ENCODE results near the gene PPP2R5E.
"Not testable (repeated sequence)": the region's sequence is repeated elsewhere in the genome, so short reads cannot be mapped to it uniquely, and the experiment has no call there.

The PPP2R5E gene

DNA sequence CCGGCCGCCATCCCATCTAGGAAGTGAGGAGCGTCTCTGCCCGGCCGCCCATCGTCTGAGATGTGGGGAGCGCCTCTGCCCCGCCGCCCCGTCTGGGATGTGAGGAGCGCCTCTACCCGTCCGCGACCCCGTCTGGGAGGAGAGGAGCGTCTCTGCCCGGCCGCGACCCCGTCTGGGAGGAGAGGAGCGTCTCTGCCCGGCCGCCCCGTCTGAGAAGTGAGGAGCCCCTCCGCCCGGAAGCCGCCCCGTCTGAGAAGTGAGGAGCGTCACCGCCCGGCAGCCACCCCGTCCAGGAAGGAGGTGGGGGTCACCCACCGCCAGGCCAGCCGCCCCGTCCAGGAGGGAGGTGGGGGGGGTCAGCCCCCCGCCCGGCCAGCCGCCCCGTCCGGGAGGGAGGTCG lies 20.7 kb downstream of the PPP2R5E start:
- not testable (repeated sequence) for DNase-seq (ENCODE audit: low read depth)

DNA sequence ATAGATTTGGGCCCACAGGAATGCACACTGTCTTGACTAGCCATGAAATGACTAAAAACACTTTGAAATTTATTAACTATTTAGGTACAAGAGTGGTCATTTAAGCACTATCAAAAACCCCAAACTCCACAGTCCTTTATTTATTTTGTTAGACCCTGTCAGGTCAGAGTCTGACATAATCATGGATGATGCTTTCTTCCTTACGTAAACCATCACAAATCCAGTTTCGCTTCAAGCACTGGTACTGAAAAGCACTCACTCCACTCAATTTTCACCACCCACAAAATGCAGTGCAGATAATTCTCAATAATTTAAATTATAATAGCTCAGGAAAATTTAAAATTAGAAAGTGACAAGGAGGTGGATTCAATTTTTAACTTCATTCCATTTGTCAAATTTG lies 25.8 kb downstream of the PPP2R5E start:
- DNase-seq (ENCODE audit: low read depth), result no peak

DNA sequence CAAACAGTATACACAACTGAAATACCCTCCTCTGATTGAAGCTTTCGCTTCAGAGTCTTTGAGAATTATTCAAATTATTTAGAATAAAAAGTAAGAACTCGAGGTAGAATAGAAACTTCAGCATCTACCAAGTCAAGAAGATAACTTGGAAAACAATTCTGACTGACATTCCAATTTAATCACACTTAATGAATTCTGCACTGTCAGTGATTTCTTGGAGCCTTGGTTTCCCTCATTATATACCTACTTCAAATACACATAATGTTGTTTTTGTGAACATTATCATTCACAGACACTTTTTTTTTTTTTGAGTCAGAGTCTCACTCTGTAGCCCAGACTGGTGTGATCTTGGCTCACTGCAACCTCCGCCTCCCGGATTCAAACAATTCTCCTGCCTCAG lies 27.9 kb downstream of the PPP2R5E start:
- no peak for DNase-seq (ENCODE audit: low read depth)

DNA sequence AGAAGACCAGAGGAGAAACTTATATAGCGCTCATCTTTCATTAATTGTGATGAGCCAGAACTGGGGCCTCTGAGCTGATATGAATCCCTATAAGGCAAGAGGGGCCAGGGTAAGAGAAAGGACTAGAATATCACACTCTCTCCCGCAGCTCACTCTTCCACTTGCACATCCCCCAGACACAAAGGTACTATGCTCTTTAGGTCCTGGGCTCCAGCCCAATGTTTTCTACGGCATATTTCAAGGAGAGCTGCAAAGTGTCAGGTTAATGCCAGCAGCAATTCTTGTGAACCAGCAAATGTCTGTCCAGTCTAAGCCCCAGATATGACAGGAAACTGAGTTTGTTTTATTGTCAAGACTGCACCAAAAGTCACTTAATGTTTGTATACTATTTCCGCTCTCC lies 29.4 kb downstream of the PPP2R5E start:
- no peak for DNase-seq (ENCODE audit: low read depth)

DNA sequence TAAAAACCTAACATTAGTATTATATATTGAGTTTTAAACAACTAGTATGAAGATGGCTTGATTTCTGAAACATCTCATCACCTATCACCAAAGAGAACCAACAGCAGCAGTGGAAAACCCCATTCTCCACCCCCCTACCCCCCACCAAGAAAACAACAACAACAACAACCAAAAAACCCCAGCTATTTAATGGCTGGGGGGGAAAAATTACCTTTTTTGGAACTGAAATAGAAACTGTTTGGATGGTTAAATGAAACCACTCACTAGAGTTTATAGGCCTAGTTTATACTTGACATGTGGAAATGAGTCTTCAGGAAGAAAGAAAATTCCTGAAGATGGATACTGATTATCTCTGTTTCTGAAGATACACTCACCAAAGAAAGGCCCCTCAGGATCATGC lies 30.3 kb downstream of the PPP2R5E start:
- DNase-seq (ENCODE audit: low read depth), result no peak

DNA sequence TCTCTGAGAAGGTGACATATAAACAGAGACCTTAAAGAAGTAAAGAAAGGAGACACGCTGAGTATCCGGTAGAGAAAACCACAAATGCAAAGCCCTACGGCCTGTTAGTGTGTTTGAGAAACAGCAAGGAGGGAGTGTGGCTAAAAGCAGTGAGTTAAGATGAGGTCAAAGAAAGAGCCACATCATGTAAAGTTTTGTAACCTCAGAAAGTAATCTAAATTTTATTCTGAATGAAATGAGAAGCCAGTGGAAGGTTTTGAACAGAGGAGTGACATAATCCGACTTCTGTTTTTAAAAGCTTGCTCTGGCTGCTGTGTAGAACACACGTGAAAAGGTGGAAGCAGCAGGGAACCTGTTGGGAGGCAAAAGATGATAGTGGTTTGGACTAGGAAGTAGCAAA lies 32.6 kb downstream of the PPP2R5E start:
- no peak for DNase-seq (ENCODE audit: low read depth)

DNA sequence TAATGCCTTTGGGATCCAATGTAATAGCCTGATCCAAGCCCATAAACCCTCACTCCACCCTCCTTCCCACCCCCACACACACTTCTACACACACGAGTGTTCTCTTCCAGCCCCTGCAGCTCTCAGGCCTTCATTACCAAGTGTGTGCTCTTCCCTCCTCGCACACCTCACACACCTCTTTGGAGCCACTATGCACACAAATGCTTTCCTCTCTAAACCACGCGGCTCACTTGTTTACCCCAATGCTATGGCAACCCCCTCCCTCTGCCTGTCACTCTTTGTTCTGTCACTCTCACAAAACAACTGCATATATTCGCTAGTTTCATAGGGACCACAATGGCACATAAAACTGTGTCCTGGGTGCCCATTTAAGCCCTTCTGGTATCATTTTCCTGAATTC lies 35.1 kb downstream of the PPP2R5E start:
- no peak for DNase-seq (ENCODE audit: low read depth)

DNA sequence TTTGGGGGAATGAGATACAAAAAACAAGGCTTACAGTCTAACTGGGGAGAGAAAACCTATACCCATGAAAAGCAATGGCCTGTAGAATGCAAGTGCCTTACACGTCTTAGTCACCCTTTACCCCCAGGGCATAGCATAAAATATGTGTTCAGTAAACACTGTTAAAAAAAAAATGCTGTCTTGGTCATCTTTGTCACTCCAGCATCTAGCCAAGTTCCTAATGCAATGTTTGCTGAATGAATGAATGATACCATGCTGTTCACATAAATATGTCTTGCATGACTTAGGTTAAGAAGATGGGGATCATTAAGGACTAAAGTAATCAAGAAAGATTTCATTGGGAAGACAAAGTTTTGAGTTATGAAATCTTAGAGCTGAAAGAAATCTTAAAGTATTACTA lies 38.5 kb downstream of the PPP2R5E start:
- DNase-seq (ENCODE audit: low read depth), result no peak

DNA sequence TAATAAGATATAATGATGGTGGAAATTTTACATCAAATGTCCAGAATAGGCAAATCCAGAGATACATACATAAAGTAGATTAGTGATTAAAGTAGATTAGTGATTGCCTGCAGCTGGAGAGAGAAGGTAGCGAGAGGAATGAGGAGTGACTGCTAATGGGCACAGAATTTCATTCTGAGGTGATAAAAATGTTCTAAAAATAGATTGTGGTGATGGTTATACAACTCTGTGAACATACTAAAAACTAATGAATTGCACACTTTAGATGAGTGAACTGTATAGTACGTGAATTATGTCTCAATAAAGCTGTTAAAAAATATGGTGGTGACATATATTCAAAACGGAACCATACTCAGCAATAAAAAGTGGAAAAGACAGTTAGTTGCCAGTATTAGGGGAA lies 41.7 kb downstream of the PPP2R5E start:
- no peak for DNase-seq (ENCODE audit: low read depth)

DNA sequence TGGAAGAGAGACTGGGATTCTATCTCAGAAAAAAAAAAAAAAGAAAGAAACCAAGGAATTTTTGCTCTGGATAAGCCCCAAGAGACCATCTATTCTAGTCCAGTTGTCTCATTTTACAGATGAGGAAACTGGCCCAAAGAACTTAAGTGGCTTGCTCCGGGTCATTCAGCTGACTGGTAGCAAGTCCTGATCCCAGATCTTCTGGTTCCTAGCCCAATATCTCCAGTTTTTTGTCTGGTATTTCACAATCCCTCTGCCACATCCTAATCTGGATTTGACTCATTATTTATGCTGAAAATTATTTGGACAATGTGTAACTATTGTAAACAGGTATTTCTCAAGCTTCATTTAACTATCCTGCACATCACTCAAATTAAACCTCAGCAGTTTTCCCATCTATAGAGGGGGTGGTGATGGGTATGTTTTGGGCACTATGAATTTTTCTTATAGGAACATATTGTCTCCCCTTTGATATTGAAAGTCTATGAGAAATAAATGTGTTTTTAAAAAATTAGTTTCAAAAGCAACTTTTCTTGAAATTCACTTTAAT lies 43.4 kb downstream of the PPP2R5E start:
- DNase-seq (ENCODE audit: low read depth), result no peak

DNA sequence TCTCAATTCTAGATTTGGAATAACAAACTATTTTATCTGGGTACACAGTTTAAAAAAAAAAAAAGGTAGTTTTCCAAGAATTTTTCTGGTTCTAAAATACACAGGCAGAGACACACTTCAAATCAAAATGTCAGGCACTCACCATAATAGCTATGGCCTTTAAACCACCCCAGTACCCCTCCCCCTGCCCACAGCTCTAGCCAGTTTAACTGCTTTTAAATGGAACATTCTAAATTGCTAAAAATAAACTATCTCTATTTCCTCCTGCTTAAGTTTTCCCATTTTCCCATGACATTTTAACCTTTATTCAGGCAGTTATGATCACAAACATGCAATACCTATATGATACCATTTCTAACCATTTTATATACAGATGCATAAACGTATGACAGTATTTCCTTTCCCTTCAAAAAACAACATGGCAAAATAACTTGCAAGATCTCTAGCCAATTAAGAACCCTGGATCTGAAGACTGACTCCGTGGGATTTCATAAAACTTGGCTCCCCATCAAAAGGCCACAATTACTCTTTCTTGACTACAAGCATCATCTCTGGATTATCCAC lies 46.3 kb downstream of the PPP2R5E start:
- DNase-seq (ENCODE audit: low read depth), result no peak

DNA sequence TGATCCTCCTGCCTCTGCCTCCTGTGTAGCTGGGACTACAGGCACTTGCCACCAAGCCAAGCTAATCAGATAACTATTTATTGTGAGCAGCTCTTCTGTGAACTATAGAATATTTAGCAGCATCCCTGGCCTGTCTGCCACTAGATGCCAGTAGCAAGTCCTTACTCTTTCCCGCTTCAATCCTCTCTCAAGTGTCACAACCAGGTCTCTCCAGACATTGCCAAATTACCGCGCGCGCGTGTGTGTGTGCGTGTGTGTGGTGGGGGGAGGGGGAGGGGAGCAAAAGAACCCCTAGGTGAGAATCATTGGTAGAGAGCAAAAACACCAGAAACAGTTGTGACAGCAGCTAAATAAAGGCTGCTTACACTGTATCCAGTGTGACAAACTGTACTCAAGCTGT lies 49.9 kb downstream of the PPP2R5E start:
- no peak for DNase-seq (ENCODE audit: low read depth)

DNA sequence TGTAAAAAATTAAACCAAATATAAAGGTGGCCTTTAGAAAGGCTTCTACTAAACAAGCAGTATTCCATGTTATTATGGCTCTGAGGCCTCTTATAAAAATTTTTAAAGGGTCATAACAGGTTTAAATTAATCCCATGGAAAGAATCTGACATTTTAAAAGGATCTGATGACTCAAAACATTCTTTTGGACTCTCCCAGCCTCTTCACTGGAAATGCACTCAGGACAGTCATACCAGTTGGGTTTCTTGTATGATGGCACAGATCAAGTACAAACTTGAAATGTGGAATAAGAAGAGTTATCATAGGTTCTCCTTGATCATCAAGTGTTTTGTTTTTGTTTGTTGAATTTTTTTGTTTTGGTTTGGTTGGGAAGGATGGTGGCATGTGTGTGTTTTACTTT lies 50.8 kb downstream of the PPP2R5E start:
- no peak for DNase-seq (ENCODE audit: low read depth)

DNA sequence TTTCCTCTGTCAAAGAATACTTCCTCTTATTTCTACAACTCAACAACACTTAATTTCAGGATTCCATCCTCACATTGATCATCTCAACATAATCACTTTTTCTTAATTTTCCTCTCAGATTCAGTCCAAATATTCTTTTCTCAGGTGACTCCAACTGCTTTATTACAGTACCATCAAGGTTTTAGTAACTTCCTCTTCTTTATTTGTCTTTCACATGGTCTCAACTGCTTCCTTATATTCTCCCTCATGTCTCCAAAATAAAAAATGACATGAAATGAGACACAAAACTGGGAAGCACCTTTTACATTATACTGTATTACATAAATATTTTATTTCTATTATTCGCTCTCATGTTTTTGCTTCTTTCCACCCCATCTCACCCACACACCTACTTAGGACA lies 55.5 kb downstream of the PPP2R5E start:
- no peak for DNase-seq (ENCODE audit: low read depth)

DNA sequence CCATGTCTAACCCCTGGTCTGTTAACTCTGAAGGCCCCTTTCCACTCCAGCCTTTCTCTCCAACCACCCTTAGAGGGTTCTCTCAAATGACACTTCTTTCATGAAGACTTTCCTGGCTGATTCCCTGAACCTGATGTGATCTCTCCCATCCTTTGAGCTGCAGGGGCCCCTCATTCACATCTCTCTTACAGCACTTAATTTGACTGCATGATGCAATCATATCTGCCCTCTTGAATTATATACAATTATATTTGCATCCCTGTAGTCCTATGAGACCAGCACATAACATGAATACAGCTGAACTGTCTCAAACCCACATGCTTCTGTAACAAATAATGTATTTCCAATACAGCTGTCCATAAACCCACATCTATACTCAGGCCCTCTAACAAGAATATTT lies 56.4 kb downstream of the PPP2R5E start:
- no peak for DNase-seq (ENCODE audit: low read depth)

DNA sequence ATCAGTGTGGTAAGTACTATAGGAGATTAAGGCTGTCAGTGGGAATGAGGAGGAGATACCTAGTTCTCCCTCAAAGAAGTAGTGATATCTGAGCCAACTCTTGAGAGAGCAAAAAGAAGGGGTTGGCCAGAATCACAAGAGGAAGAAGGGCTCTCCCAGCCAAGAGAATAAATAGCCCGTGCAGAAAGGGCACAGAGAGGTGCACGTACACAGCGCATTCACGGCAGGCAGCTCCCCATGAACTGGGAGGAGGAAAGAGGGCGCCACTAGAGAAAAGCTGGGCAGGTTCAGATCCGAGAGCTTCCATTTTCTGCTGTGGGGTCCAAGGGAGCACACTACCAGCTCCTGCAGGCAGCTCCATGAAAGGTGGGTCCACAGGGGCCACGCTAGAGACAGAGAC lies 59.9 kb downstream of the PPP2R5E start:
- DNase-seq (ENCODE audit: low read depth), result no peak

DNA sequence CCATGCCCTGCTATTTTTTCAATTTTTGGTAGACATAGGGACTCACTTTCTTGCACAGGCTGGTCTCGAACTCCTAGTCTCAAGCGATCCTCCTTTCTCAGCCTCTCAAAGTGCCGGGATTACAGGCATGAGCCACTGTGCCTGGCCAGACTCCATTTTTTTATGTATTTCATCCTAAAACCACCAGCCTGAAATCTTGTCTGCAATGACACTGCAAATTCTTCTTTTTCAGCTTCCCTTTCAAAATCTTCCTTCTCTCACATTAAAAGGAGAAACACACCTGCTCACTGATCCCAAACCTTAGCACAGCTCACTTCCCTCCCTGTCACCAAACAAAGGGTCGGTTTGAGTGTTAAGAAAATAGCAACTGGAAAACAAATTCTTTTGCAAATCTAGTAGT lies 62.6 kb downstream of the PPP2R5E start:
- DNase-seq (ENCODE audit: low read depth), result no peak

DNA sequence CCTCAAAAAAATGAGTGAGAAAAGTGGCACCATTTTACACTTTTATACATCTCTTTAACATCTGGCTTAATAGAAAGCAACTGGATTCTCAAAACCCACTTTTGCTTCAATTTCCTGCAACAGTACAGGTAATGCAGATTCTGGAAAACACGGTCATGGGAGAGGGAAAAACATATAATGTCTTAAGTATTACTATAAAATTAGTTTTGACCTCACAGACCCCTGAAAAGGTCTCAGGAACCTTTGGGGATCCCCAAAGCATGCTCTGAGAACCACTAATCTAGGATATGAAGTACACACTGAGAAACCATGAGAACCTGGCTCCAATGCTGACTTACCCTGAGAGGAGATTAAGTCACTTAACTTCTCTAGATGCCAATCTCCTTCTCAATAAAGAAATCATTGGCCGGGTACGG lies 64.7 kb downstream of the PPP2R5E start:
- no peak for DNase-seq (ENCODE audit: low read depth)

DNA sequence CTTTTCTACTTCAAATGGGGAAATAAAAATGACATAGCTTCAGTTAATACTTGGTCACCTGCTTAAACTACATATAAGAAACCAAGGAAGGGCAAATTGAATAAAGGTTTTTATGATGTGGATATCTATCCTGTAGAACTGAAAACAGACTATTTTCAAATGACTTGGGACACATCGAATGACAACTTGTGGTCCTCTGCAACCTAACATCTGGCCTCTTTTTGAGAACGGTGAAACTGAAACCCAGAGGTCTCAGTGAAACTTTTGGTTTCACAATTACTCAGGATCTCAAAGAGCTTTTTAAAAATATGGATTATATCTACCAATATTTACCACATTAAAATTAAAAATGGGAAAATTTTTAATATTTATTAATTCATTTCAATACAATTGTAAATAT lies 65.2 kb downstream of the PPP2R5E start:
- DNase-seq (ENCODE audit: low read depth), result no peak

DNA sequence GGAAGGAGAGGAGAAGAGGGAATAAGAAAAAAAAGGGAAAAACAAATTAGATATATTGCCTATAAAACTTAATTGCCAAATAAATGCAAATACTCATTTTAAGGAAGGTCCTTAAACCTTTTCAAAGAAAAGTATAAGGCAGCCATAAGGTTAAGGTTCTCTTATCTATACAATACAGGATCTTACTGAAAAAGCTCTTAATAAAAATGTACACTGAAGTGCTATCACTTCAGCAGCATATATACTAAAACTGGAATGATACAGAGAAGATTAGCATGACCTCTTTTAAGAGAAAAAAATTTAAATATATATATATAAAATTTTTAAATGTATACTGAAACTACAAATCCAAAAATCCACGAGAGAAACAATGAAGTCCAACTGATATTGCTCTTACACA lies 65.6 kb downstream of the PPP2R5E start:
- no peak for DNase-seq (ENCODE audit: low read depth)

DNA sequence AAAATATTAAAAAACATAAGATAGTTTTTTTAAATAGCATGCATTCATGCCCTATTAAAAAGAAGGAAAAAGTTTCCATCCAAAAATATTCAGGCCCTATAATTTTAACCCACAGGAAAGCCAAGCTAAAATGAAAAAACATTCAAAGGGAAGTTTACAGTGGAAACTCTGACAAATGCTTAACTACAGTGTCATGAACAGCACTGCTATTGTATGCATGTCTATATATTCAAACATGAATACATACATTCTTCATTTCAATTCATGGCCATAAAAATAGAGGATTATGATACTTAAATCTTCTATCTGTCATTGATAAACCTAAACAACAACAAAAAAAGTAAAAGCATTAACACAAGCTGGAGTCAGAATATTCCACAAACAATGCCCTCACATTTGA lies 67.4 kb downstream of the PPP2R5E start:
- DNase-seq (ENCODE audit: low read depth), result no peak

DNA sequence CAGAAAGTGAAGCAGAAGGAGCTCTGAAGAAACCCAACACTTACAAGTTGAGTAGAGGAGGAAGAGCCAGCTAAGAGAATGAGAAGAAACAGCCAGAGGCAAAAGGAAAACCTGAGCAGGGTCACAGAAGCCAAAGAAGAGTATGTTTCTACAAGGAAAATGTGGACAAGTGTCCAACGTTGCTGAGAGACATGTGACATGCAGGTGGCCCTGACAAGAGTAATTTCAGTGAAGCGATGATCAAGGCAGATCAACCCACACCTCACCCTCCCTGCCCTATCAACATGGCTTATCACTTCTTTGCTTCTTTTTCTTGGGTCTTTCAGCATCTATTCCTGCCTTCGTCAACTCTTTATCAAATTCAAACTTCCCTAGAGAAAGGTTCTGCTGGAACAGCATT lies 68.3 kb downstream of the PPP2R5E start:
- DNase-seq (ENCODE audit: low read depth), result no peak

DNA sequence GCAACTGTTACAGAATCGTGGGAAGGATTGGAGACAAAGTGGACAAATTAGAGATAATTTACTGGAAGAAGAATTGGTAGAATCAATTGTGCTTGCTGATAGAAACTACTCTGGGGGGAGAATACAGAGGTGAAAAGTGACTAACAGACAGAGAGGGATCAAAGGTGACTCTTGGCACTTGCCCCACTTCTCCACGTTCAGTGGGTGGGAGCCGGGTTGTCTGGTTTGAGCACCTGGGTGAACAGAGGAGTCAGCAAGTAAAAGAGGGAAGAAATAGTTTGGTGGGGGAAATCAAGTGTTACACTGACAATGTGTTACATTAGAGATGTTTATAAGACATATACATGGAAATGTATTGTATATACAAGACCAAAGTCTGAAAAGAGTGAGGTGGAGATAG lies 69.1 kb downstream of the PPP2R5E start:
- no peak for DNase-seq (ENCODE audit: low read depth)

DNA sequence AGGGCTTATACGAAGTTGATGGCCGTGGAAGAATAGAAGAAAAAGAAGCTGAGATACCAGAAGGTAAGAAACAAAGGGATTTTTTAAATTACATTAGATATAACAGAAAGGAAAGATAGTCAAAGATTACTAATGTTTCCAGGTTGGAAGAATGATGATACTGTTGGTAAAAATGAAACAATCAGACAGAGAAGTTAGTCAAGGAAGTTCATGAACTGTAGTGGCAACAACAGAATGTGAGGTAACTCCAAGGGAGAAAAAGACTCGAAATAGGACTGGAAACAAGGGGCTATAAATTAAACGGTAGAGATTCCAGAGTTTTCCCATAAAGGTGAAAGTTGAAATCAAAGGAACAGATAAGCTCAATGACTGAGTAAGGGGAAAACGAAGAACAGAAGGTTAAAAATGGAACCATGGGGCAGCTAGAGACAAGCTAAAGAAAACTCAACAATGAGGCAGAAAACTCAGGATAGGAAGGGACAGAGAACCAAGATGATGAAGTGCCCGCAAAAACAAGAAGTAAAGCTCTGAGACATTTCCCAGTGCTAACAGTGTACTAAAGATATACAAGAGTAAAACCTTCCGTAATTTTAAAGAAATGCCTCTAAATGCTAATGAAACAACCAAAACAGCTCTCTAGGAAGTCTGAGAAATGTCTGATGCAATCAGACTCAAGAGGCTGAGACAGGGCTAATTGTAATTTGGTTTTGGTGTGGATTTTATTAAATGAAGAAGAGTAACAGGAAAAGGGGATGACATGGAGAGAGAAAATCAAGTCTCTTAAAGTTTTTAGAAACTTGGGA lies 70.0 kb downstream of the PPP2R5E start:
- DNase-seq (ENCODE audit: low read depth), result no peak
